Measurements from ENCODE around the gene PRDM5.

GRCh38 chr4:120728892-120729675 lies 193.4 kb downstream of the PRDM5 start:
- no peak for TF ChIP-seq CTCF (IDR thresholded peaks at IDR 0.05)
- no peak for TF ChIP-seq POLR2A (IDR thresholded peaks at IDR 0.05)

All from body of pancreas (tissue), 4 donors.